Stimulated activated effector memory CD8-positive, alpha-beta T cell treated with anti-CD3 and anti-CD28 coated beads, Interleukin-12 subunit alpha, Interleukin-12 subunit beta, amount 100 ng/mL, for 72 hours (primary cell): ENCODE measurements around the gene MPP1.

ENCODE experiments used
- ATAC-seq: fragments of 150-1000 bp; cut with Tn5 transposase; 2 replicates; pipeline ENCODE4 v1.10.0; 2021
- DNase-seq, 2 donors: peaks; one replicate each; pipeline ENCODE4 v3.0.0; 2021 to 2022; ENCODE audit warnings: low spot score in 2 of 2
- H3K27ac Mint-ChIP-seq: one replicate; pipeline ENCODE4 v1.8.0; 2022; ENCODE audit warnings: mild to moderate bottlenecking, mixed read lengths
- H3K36me3 Mint-ChIP-seq: one replicate; pipeline ENCODE4 v1.8.0; 2022; ENCODE audit warnings: mild to moderate bottlenecking, mixed read lengths
- H3K4me1 Mint-ChIP-seq: one replicate; pipeline ENCODE4 v1.8.0; 2022; ENCODE audit warnings: mixed read lengths
- H3K4me3 Mint-ChIP-seq: one replicate; pipeline ENCODE4 v1.8.0; 2022; ENCODE audit warnings: mild to moderate bottlenecking, mixed read lengths
- H3K9me3 Mint-ChIP-seq: one replicate; pipeline ENCODE4 v1.8.0; 2022; ENCODE audit warnings: mixed read lengths

The MPP1 gene

DNA sequence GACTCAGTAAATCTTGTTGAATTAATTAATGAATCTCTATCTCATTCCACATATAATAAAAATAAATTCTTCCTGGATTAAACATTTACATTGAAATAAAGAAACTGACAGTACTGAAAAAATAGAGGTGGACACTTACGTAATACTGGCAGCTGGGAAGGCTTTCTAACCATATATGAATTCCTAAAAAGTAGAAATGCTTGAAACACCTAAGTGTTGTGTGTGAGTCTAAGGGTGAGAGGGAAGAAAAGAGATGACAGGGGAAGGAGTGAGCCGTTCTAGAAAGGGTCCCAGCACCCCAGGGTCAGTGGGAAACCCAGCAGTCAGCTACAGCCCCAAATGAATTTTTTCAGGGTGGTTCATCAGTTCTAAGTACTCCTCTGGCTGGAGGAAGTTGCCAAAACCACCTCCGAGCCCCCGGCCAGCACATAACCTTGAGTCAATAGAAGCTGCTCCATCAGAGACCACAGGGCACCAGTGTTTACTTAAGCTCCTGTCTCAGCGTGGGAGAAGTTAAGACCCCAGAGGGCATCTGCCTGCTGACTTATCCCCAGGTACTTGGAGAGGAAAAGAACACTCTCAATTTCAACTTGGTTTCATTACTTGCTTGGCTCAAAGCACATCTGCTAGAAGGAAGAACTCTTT is 72.7 kb downstream of the MPP1 start:
- H3K4me1 Mint-ChIP-seq, result peaks cover 92% of the 10 kb centered on the region
- H3K9me3 Mint-ChIP-seq, result no peaks in the 10 kb centered on the region
- peak overlapping the region; percentile 75 for H3K4me3 Mint-ChIP-seq
- peak overlapping the region; percentile 94 for H3K27ac Mint-ChIP-seq
- H3K36me3 Mint-ChIP-seq, result peaks cover 10% of the 10 kb centered on the region
- no peak for DNase-seq
- ATAC-seq, result peak; percentile 62

DNA sequence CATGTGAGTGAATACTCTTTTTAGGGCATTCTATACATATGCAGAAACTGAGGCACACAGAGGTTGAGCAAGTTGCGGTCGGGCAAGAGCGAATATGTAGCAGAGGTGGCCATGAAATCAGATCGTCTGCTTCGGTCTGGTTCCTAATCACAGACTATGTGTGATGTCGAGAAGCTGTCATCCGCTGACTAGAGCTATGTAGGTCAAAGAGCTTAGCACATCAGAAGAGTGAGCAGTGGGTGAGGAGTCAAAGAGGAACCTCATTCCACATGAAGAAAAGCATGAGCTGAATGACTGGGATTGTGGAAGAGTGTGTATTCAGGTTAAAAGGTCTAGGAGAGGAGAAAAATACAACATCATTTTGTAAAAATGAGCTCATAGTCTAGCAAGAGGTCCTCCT is 73.4 kb downstream of the MPP1 start:
- ATAC-seq (peak; percentile 67), DNase-seq (no peak)
- Mint-ChIP-seq H3K4me3 (peak overlapping the region; percentile 75), H3K27ac (peak overlapping the region; percentile 94), H3K36me3 (peaks cover 8% of the 10 kb centered on the region), H3K9me3 (peaks cover 2% of the 10 kb centered on the region), H3K4me1 (peaks cover 91% of the 10 kb centered on the region)

DNA sequence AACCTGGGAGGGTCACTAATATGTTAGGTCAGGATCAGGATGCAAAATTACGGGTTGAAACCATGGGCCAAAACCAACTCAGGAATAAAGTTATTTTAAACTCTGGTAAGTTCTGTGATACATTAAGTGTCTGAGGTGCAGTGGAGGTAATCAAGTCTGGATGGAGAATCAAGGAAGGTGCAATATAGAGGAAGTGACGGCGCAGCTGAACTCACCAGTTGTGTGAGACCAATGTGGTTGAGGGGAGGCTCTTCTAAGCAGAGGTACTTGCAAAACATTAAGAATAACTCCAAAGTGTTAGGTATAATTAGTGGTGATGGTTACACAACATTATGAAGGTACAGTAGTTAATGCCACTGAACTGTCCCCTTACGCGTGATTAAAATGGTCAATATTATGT is 74.1 kb downstream of the MPP1 start:
- H3K9me3 Mint-ChIP-seq, result peaks cover 2% of the 10 kb centered on the region
- peaks cover 91% of the 10 kb centered on the region for H3K4me1 Mint-ChIP-seq
- peak overlapping the region; percentile 94 for H3K27ac Mint-ChIP-seq
- peak overlapping the region; percentile 75 for H3K4me3 Mint-ChIP-seq
- DNase-seq (no peak), ATAC-seq (no peak)
- H3K36me3 Mint-ChIP-seq, result peaks cover 8% of the 10 kb centered on the region

DNA sequence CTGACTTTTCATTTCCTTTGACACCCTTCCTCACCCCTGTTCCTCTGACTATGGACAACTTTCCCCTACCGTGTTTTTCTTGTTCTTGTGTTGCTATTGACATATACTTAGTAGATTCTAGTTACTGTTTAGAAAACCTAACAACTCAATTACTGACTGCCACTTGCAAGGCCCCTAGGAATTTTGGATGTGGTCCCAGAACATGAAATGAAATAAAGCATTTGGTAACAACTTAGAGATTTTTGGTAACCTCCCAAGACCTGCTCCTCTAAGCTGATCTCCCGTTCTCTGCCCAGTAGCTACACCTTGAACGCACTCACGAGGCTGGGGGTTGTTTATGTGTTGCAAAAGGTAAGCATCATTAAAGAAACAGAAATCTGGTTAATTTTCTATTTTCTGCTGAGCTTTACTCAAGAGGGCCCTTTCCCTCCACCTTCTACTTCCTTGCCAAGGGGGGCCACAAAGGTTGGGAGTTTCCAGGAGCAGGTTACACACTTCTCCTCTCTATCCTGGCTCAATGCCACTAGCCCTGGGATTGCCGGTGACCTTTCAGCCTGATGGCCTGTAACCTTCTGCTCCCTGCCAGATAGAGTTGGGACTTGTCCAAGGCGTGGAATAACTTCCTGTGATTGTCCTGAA is 74.9 kb downstream of the MPP1 start:
- Mint-ChIP-seq H3K4me3 (peak overlapping the region; percentile 14), H3K27ac (peak overlapping the region; percentile 94), H3K4me1 (peaks cover 91% of the 10 kb centered on the region), H3K9me3 (peaks cover 2% of the 10 kb centered on the region), H3K36me3 (peaks cover 8% of the 10 kb centered on the region)
- no peak for DNase-seq
- no peak for ATAC-seq

DNA sequence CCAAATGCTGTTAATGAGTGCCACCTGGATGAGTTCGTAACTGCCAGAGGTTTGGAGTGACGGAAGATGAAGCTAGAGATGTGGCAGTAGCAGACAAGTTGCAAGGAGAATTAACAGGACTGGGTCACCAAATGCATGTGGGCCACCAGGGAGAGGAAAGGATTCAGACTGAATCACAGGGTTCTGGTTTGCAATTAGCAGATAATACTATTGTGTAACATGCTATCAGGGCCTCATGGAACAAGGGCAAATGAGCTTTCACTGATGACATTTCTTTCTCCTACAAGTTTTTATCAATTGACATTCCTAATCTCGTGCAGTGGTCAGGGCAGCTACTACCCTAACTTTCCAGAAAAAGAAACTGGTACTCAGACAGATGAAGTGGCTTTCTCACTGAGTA is 75.8 kb downstream of the MPP1 start:
- H3K27ac Mint-ChIP-seq, result peak overlapping the region; percentile 94
- peaks cover 2% of the 10 kb centered on the region for H3K9me3 Mint-ChIP-seq
- peak overlapping the region; percentile 14 for H3K4me3 Mint-ChIP-seq
- H3K36me3 Mint-ChIP-seq, result peaks cover 8% of the 10 kb centered on the region
- ATAC-seq, result no peak
- DNase-seq, result no peak
- peaks cover 92% of the 10 kb centered on the region for H3K4me1 Mint-ChIP-seq
